ENCODE results near the gene PACS1.
A peak's percentile ranks its signal among the peaks of the same experiment; 100 is the strongest.

The PACS1 gene

DNA sequence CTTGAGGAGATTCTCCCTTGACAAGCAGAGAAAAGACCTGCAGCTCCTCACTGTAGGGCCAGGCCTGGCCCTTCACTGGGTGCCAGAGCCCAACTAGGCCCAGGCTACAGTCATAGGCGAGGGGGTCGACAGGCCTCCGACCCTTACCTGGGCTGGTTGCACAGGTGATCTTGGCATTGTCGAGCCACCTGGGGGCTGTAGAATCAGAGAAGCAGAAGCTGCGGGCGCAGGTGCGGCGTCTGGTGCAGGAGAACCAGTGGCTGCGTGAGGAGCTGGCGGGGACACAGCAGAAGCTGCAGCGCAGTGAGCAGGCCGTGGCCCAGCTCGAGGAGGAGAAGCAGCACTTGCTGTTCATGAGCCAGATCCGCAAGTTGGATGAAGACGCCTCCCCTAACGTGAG is 191.5 kb downstream of the PACS1 start:
- TF ChIP-seq, protein P1, sequence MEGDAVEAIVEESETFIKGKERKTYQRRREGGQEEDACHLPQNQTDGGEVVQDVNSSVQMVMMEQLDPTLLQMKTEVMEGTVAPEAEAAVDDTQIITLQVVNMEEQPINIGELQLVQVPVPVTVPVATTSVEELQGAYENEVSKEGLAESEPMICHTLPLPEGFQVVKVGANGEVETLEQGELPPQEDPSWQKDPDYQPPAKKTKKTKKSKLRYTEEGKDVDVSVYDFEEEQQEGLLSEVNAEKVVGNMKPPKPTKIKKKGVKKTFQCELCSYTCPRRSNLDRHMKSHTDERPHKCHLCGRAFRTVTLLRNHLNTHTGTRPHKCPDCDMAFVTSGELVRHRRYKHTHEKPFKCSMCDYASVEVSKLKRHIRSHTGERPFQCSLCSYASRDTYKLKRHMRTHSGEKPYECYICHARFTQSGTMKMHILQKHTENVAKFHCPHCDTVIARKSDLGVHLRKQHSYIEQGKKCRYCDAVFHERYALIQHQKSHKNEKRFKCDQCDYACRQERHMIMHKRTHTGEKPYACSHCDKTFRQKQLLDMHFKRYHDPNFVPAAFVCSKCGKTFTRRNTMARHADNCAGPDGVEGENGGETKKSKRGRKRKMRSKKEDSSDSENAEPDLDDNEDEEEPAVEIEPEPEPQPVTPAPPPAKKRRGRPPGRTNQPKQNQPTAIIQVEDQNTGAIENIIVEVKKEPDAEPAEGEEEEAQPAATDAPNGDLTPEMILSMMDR (IDR thresholded peaks at IDR 0.05; ENCODE audit: insufficient read depth, missing control alignments) = no peak
- DNase-seq (ENCODE audit: insufficient read length, low spot score) (no peak), FAIRE-seq (no peak)

DNA sequence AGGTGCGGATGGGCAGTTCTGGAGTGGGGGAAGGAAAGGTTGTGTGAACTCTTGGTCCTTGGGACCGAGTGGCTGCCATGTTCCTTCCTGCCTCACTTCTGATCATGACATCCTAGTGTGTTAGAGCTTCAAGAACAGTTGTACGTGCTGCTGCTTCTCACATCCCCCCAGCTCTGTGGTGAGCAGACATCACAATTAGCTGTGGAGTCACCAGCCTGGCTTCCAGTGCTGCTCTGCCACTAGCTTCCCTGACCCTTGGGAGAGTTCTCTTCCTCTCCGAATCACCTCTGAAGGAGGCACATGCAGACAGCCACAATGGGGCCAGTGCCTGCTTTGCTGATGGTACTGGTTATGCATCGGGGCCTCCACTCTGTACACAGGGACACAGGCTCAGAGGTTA is 192.1 kb downstream of the PACS1 start:
- TF ChIP-seq, protein P1 (IDR thresholded peaks at IDR 0.05; ENCODE audit: insufficient read depth, missing control alignments) = no peak
- DNase-seq (ENCODE audit: insufficient read length, low spot score) = no peak
- no peak for FAIRE-seq

DNA sequence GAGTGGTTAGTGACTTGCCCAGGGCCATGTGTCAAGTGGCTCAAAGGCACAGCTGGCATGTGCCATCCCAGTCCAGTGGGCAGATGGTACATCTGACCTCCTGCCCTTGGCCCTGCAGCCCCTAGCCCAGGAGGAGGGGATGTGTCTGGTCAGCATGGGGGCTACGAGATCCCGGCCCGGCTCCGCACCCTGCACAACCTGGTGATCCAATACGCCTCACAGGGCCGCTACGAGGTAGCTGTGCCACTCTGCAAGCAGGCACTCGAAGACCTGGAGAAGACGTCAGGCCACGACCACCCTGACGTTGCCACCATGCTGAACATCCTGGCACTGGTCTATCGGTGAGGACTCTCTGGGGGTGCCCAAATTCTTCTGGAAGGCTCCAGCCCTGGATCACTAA is 192.6 kb downstream of the PACS1 start:
- no peak for FAIRE-seq
- no peak for DNase-seq (ENCODE audit: insufficient read length, low spot score)
- TF ChIP-seq, protein P1 (IDR thresholded peaks at IDR 0.05; ENCODE audit: insufficient read depth, missing control alignments) = no peak

DNA sequence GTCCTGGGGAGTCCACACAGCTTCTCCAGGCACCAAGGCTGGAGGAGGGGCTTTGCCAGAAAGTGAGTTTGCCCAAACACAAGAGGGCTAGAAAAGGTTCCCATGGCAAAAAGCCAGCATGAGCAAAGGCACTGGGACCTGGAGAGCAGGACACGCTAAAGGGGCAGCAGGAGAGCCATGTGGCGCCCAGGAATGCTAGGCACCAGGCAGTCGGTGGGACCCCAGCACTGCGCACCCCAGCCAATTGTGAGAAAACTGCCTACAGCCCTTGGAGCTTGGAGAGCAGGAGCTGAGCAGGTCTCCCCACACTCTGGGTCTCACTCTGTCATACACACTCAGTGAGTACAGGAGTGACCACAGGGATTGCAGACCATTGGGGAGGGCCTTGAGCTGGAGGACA is 193.2 kb downstream of the PACS1 start:
- TF ChIP-seq, protein P1 (IDR thresholded peaks at IDR 0.05; ENCODE audit: insufficient read depth, missing control alignments) = no peak
- DNase-seq (ENCODE audit: insufficient read length, low spot score) (no peak), FAIRE-seq (no peak)

DNA sequence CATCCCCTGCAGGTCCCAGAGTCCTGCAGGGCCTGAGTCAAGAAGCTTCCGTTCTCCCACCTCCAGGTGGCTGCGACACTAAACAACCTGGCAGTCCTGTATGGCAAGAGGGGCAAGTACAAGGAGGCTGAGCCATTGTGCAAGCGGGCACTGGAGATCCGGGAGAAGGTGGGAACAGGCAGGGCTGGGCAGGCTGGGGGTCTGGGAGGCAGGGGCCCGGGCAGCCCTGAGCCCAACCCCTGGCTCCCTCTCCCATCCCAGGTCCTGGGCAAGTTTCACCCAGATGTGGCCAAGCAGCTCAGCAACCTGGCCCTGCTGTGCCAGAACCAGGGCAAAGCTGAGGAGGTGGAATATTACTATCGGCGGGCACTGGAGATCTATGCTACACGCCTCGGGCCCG is 193.7 kb downstream of the PACS1 start:
- no peak for FAIRE-seq
- TF ChIP-seq, protein P1 (IDR thresholded peaks at IDR 0.05; ENCODE audit: insufficient read depth, missing control alignments) = no peak
- no peak for DNase-seq (ENCODE audit: insufficient read length, low spot score)

DNA sequence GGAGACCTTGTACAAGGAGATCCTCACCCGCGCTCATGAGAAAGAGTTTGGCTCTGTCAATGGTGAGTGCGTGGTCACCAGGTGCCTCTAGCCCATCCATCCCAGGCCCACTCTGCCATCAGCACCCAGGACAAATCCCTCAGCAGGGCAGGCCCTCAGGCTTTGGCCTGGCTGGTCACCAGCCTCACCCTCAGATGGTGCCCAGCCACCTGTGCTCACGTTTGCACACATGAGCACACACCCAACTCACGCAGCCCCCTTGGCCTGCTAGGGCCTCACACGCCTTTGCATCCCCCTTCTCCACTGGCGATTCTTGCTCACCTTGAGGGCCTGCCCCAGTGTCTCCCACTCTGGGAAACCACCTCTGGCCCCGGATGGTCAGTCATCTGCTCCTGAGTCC is 194.3 kb downstream of the PACS1 start:
- DNase-seq (ENCODE audit: insufficient read length, low spot score) (no peak), FAIRE-seq (no peak)
- TF ChIP-seq, protein P1 (IDR thresholded peaks at IDR 0.05; ENCODE audit: insufficient read depth, missing control alignments) = no peak

DNA sequence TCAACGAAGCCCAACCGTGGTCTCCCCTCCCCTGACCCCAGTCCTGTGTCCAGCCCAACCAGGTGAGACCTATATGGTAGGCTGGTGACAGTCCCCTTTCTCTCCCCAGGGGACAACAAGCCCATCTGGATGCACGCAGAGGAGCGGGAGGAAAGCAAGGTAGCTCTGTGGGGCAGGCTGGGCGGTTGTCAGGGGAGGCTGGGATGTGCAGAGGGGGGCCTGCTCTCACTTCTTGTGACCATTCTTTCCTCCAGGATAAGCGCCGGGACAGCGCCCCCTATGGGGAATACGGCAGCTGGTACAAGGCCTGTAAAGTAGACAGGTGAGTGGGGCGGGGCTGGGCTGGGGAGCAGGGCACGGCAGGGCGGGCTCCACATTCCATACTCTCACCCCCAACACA is 194.8 kb downstream of the PACS1 start:
- TF ChIP-seq, protein P1 (IDR thresholded peaks at IDR 0.05; ENCODE audit: insufficient read depth, missing control alignments) = peak; percentile 20
- DNase-seq (ENCODE audit: insufficient read length, low spot score) = no peak
- no peak for FAIRE-seq

All from D721Med (cell line).